ENCODE results near the gene POU1F1. TPM values are rescaled to one million over a fixed set of nuclear protein-coding genes. Genes with fewer than 3 reads are reported as not detected.

The POU1F1 gene
- total and polyA plus RNA-seq, 2 donors from 2014 or later, result not detected

GRCh38 chr3:87247430-87247773 is 29.0 kb downstream of the POU1F1 start:
- Histone ChIP-seq H3K9ac (ENCODE audit: low read length in 3 of 3) (no peak overlapping the region), H3K4me3 (ENCODE audit: low read length in 3 of 3) (no peak overlapping the region), H3K36me3 (ENCODE audit: control insufficient read depth in 2 of 3, insufficient read depth in 3 of 3, low read length in 3 of 3) (peaks cover 0 to 14% (median 9%) of the 10 kb centered on the region in 3 donors), H3K4me1 (ENCODE audit: control insufficient read depth in 2 of 3, insufficient read depth in 2 of 3, low read depth in 1 of 3, low read length in 3 of 3) (no peaks in the 10 kb centered on the region), H3K27ac (ENCODE audit: low read depth in 2 of 2, low read length in 2 of 2) (no peak overlapping the region), H3K9me3 (ENCODE audit: control insufficient read depth in 2 of 3, insufficient read depth in 1 of 3, low read length in 3 of 3) (no peaks in the 10 kb centered on the region), H3K27me3 (ENCODE audit: control insufficient read depth, insufficient read depth, low read length) (no peaks in the 10 kb centered on the region)
- no peak for DNase-seq
- no peak for FAIRE-seq
- no peak for TF ChIP-seq CTCF (IDR thresholded peaks at IDR 0.05; ENCODE audit: borderline replicate concordance, extremely low read depth, insufficient read depth)
- intact Hi-C loops (cut with DNase I), result no loop called here

GRCh38 chr3:87246662-87247429 is 29.5 kb downstream of the POU1F1 start:
- Histone ChIP-seq H3K27ac (ENCODE audit: low read depth in 2 of 2, low read length in 2 of 2) (no peak overlapping the region), H3K27me3 (ENCODE audit: control insufficient read depth, insufficient read depth, low read length) (no peaks in the 10 kb centered on the region), H3K4me3 (ENCODE audit: low read length in 3 of 3) (no peak overlapping the region), H3K36me3 (ENCODE audit: control insufficient read depth in 2 of 3, insufficient read depth in 3 of 3, low read length in 3 of 3) (peaks cover 0 to 14% (median 9%) of the 10 kb centered on the region in 3 donors), H3K9ac (ENCODE audit: low read length in 3 of 3) (no peak overlapping the region), H3K9me3 (ENCODE audit: control insufficient read depth in 2 of 3, insufficient read depth in 1 of 3, low read length in 3 of 3) (no peaks in the 10 kb centered on the region), H3K4me1 (ENCODE audit: control insufficient read depth in 2 of 3, insufficient read depth in 2 of 3, low read depth in 1 of 3, low read length in 3 of 3) (no peaks in the 10 kb centered on the region)
- no peak for TF ChIP-seq CTCF (IDR thresholded peaks at IDR 0.05; ENCODE audit: borderline replicate concordance, extremely low read depth, insufficient read depth)
- intact Hi-C loops (cut with DNase I), result no loop called here
- DNase-seq (no peak), FAIRE-seq (no peak)

GRCh38 chr3:87236093-87236492 is 40.3 kb downstream of the POU1F1 start:
- no peak overlapping the region for H3K27ac ChIP-seq (ENCODE audit: low read depth in 2 of 2, low read length in 2 of 2)

More at GRCh38 chr3:87236093-87236492, 40.3 kb downstream of the POU1F1 start:
- FAIRE-seq (no peak), DNase-seq (no peak)
- Histone ChIP-seq H3K36me3 (ENCODE audit: control insufficient read depth in 2 of 3, insufficient read depth in 3 of 3, low read length in 3 of 3) (peaks cover 0 to 6% (median 2%) of the 10 kb centered on the region in 3 donors), H3K27me3 (ENCODE audit: control insufficient read depth, insufficient read depth, low read length) (no peaks in the 10 kb centered on the region), H3K9ac (ENCODE audit: low read length in 3 of 3) (no peak overlapping the region), H3K4me3 (ENCODE audit: low read length in 3 of 3) (no peak overlapping the region), H3K4me1 (ENCODE audit: control insufficient read depth in 2 of 3, insufficient read depth in 2 of 3, low read depth in 1 of 3, low read length in 3 of 3) (peaks cover 0 to 2% (median 0%) of the 10 kb centered on the region in 3 donors), H3K9me3 (ENCODE audit: control insufficient read depth in 2 of 3, insufficient read depth in 1 of 3, low read length in 3 of 3) (no peaks in the 10 kb centered on the region)
- TF ChIP-seq CTCF (IDR thresholded peaks at IDR 0.05; ENCODE audit: borderline replicate concordance, extremely low read depth, insufficient read depth), result no peak
- intact Hi-C loops (cut with DNase I), result no loop called here
